ENCODE results near the gene SLC6A5. TPM values are rescaled to one million over a fixed set of nuclear protein-coding genes. Genes with fewer than 3 reads are reported as not detected.

SLC6A5 gene
- total RNA-seq, 6 experiments from 2014 or later = not detected

DNA sequence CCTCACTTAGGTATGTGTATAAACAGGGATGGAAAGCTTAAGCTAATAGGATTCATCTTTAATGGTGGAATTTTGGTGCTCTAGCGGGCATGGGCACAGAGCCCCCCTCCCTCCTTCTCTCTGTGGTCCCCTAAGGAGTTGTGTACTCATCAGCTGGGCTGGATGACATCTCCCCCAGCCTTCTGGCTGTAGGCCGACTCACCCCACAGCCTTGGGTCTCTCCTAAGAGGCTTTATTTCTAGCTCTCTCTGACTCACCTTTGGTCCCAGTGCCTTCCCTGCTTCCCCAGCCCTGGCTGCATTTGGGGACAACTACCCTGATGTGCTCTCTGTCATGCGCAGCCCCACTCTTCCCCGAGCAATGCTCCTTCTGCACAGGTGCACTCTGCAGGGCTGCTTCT lies 26.9 kb downstream of the SLC6A5 start:
- H3K4me1 Mint-ChIP-seq (ENCODE audit: low read depth) = no peaks in the 10 kb centered on the region
- H3K36me3 Mint-ChIP-seq (ENCODE audit: low read depth) = no peaks in the 10 kb centered on the region
- H3K9me3 Mint-ChIP-seq = no peaks in the 10 kb centered on the region
- H3K4me3 Mint-ChIP-seq = no peak overlapping the region
- H3K27me3 Mint-ChIP-seq (ENCODE audit: insufficient read depth) = peaks cover 13% of the 10 kb centered on the region
- TF ChIP-seq, protein P1, sequence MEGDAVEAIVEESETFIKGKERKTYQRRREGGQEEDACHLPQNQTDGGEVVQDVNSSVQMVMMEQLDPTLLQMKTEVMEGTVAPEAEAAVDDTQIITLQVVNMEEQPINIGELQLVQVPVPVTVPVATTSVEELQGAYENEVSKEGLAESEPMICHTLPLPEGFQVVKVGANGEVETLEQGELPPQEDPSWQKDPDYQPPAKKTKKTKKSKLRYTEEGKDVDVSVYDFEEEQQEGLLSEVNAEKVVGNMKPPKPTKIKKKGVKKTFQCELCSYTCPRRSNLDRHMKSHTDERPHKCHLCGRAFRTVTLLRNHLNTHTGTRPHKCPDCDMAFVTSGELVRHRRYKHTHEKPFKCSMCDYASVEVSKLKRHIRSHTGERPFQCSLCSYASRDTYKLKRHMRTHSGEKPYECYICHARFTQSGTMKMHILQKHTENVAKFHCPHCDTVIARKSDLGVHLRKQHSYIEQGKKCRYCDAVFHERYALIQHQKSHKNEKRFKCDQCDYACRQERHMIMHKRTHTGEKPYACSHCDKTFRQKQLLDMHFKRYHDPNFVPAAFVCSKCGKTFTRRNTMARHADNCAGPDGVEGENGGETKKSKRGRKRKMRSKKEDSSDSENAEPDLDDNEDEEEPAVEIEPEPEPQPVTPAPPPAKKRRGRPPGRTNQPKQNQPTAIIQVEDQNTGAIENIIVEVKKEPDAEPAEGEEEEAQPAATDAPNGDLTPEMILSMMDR (IDR thresholded peaks at IDR 0.05) = no peak
- DNase-seq = no peak
- H3K27ac Mint-ChIP-seq = no peak overlapping the region

DNA sequence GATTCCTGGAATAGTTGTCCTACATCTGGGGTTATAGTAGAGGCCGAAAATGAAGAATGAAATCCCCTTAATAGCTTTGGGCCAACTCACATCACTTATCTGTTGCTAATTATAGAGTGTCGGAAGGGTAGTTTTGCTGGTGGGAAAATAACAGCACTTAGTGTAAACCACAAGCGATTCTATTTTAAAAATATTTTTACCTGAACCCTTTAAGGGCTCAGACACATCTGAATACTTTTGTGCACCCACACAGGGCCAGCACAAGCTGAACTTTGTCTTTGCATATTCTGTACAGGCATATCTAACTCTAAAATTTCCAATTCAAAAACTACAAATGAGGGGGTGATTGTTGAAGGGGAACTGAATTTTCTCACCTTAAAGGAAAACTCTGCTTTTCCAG lies 27.6 kb downstream of the SLC6A5 start:
- TF ChIP-seq, protein P1 (IDR thresholded peaks at IDR 0.05) = no peak
- no peak overlapping the region for H3K4me3 Mint-ChIP-seq
- H3K36me3 Mint-ChIP-seq (ENCODE audit: low read depth) = no peaks in the 10 kb centered on the region
- H3K27me3 Mint-ChIP-seq (ENCODE audit: insufficient read depth) = peaks cover 11% of the 10 kb centered on the region
- no peaks in the 10 kb centered on the region for H3K9me3 Mint-ChIP-seq
- H3K27ac Mint-ChIP-seq = no peak overlapping the region
- no peaks in the 10 kb centered on the region for H3K4me1 Mint-ChIP-seq (ENCODE audit: low read depth)
- no peak for DNase-seq

DNA sequence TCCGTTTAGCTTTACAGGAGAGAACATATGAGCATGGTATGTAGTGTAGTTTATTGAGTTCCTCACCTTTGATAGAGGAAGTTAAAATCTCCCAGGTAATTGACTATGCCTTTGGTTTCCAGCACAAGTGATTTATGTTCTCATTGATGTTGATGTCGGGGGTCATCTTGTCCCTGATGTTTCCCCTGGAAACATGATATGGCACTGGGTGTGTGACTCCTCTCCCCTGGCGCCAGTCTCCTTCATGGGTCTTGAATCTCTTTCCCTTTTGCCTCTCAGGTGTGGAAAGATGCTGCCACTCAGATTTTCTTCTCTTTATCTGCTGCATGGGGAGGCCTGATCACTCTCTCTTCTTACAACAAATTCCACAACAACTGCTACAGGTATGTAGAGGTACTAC lies 28.3 kb downstream of the SLC6A5 start:
- Mint-ChIP-seq H3K4me1 (ENCODE audit: low read depth) (no peaks in the 10 kb centered on the region), H3K27me3 (ENCODE audit: insufficient read depth) (peaks cover 11% of the 10 kb centered on the region), H3K9me3 (no peaks in the 10 kb centered on the region), H3K4me3 (no peak overlapping the region), H3K36me3 (ENCODE audit: low read depth) (no peaks in the 10 kb centered on the region), H3K27ac (no peak overlapping the region)
- no peak for DNase-seq
- TF ChIP-seq, protein P1 (IDR thresholded peaks at IDR 0.05) = no peak

DNA sequence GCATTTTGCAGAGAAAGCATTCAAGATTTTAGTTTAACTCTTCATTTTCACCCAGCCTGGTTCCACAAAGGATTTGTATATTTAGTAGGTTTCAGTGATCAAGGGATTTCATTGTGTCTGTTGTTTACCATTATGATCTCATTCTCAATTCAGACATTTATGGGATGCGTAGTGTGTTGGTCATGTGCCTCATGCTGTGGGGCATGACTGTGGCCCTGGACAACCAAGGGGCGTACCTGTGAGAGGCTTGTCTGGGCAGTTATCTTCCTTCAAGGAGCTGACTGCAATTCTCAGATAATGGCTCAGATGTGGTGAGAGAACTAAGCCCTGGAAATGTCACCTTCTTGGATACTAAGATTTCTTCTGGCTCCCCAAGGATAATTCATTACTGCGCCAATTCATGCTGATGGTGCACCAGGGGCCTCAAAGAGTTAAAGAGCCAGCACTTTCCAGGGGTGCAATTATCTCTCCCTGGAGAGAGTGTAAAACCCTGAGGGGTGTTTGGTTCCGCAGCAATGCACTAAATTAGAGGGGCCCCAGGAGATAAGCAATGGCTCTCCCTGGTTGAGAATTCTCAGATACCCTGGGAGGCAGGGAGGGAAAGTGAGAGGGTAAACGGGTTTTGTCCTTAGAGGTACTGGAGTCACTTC lies 32.2 kb downstream of the SLC6A5 start:
- Mint-ChIP-seq H3K27ac (no peak overlapping the region), H3K4me3 (no peak overlapping the region), H3K4me1 (ENCODE audit: low read depth) (no peaks in the 10 kb centered on the region), H3K27me3 (ENCODE audit: insufficient read depth) (peaks cover 1% of the 10 kb centered on the region; the same call in 1 of the 2 replicates), H3K36me3 (ENCODE audit: low read depth) (no peaks in the 10 kb centered on the region), H3K9me3 (no peaks in the 10 kb centered on the region)
- no peak for DNase-seq
- TF ChIP-seq, protein P1 (IDR thresholded peaks at IDR 0.05) = no peak

DNA sequence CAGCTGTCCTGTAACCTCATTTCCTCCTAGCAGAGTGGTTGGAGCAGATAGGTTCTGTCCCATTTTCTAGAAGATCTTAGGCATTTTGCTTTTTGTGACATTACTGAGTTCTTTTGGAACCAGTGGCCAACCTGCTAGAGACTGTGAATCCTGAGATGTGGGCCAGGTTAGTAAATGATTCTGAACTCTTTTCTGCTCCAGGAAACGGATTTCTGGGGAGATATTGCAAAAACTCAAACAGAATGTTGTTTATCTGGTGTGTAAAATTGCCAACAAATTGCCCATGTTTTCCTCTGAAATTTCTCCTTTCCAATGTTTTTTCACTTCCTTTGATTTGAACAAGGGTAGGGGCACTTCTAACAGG lies 32.7 kb downstream of the SLC6A5 start:
- no peak overlapping the region for H3K4me3 Mint-ChIP-seq
- no peak overlapping the region for H3K27ac Mint-ChIP-seq
- peaks cover 1% of the 10 kb centered on the region; the same call in 1 of the 2 replicates for H3K27me3 Mint-ChIP-seq (ENCODE audit: insufficient read depth)
- H3K4me1 Mint-ChIP-seq (ENCODE audit: low read depth) = no peaks in the 10 kb centered on the region
- no peak for DNase-seq
- no peaks in the 10 kb centered on the region for H3K36me3 Mint-ChIP-seq (ENCODE audit: low read depth)
- TF ChIP-seq, protein P1 (IDR thresholded peaks at IDR 0.05) = no peak
- no peaks in the 10 kb centered on the region for H3K9me3 Mint-ChIP-seq
